ENCODE data around the gene CWC25.

Gene CWC25

DNA sequence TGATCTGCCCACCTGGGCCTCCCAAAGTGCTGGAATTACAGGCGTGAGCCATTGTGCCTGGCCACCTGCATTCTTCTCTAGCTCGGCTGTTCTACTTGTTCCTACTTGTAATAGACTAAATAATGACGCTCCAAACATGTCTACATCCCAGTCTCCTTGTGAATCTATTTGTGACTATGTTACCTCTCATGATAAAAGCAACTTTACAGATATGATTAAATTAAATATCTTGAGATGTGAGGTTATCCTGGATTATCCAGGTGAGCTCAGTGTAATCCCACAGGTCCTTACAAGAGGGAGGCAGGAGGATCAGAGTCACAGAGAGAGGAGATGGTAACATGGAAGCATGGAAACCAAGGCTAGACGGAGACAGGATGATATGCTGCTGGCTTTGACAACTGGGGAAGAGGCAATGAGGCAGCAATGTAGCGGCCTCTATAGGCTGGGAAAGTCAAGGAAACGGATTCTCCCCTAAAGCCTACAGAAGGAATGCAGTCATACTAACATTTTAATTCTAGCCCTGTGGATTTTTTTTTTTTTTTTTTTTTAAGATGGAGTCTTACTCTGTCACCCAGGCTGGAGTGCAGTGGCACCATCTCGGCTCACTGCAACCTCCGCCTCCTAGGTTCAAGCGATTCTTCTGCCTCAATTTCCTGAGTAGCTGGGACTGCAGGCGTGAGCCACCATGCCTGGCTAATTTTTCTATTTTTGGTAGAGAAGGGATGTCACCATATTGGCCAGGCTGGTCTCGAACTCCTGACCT is 39.7 kb upstream of the CWC25 start:
- no peak overlapping the region for H3K4me3 ChIP-seq (replicated peaks; ENCODE audit: low read depth, low read length)
- DNase-seq (ENCODE audit: low read depth) = peak; percentile 65
- TF ChIP-seq CTCF (IDR thresholded peaks at IDR 0.05; ENCODE audit: low read length, missing control alignments) = peak; percentile 60

GRCh38 chr17:38861399-38861843 is 36.3 kb upstream of the CWC25 start:
- no peak overlapping the region for H3K4me3 ChIP-seq (replicated peaks; ENCODE audit: low read depth, low read length)
- no peak for DNase-seq (ENCODE audit: low read depth)
- TF ChIP-seq CTCF (IDR thresholded peaks at IDR 0.05; ENCODE audit: low read length, missing control alignments) = no peak

- TF ChIP-seq CTCF (IDR thresholded peaks at IDR 0.05; ENCODE audit: low read length, missing control alignments) = no peak
- no peak for DNase-seq (ENCODE audit: low read depth)
- no peak overlapping the region for H3K4me3 ChIP-seq (replicated peaks; ENCODE audit: low read depth, low read length)
Observed at GRCh38 chr17:38857271-38857670, 32.1 kb upstream of the CWC25 start.

GRCh38 chr17:38855101-38855714 is 30.1 kb upstream of the CWC25 start:
- peak; percentile 44 for DNase-seq (ENCODE audit: low read depth)
- H3K4me3 ChIP-seq (replicated peaks; ENCODE audit: low read depth, low read length) = peak overlapping the region; percentile 14

DNA sequence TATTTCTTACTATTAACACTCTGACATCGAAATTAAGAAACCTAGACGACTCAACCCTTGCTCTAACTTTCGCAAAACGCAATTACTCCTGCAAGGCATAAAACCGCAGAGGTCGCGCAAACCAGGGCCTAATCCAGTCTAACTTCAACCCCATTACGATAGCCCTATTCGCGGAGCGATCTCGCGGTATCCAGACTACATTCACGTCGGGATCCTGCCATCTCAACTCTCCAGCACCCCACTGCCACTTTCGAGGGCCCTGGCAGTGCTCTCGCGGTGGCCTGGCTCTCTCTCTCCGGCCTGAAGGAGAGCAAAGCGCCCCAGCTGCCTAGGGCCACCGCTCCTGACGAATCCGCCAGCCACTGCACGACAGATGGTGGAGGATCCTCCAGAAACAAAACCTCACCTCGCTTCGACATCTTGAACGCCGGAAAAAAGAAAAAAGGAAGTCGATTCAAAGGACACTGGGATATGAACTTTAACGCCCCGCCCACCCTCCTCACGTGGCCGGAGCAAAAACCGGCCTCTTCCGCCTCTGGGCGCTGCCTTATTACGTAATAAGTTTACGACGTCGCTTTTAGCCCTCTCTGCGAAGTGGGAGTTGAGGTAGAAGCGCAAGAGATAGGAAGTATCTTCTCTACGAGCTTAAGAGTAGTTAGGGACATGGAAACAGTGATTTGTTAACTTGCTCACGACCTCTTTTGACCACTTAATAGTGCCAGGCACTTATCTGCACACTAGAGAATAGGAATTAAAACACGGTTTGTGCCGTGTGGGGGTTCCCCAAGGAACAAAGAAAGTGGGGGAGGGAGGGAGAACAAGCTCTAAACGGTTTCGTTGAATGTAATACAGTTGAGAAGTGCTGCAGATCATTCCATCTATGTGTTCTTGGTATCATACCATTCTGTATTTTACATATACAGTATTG is 28.4 kb upstream of the CWC25 start, which contains the start of gene RPL23:
TSS of gene RPL23 (minus strand) at position 430 of the 928 bp plus-strand sequence. CDS start at position 419, 11 bp downstream.
- no peak for TF ChIP-seq CTCF (IDR thresholded peaks at IDR 0.05; ENCODE audit: low read length, missing control alignments)
- peak within 1 kb of the TSS; percentile 94 for H3K4me3 ChIP-seq (replicated peaks; ENCODE audit: low read depth, low read length)

DNA sequence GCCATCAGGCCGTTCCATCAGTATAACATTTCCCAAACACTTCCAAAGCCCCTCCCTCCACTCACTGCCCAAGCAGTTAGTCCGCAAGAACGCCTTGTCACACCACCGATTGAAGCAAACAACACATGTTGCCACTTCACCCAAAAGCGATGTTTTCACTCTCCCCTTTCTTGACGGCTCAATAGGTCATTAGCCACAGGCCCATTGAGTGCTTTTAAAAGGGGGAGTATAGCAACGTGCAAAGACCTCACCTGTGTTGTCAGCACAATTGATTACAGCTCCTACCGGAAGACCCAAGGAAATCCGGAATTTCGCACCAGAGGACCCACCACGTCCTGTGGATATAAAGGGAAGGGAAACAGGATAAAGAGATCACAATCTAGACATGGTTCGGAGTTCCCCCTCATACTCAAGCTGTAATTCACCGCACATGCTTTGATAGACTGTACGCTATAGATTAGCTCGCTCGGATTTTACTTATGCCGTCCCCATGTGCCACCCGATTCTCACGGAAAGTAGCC is 27.7 kb upstream of the CWC25 start:
- no peak for DNase-seq (ENCODE audit: low read depth)
- peak overlapping the region; percentile 94 for H3K4me3 ChIP-seq (replicated peaks; ENCODE audit: low read depth, low read length)
- no peak for TF ChIP-seq CTCF (IDR thresholded peaks at IDR 0.05; ENCODE audit: low read length, missing control alignments)

More for the DNA sequence above, 28.4 kb upstream of the CWC25 start, which contains the start of gene RPL23:
- DNase-seq (ENCODE audit: low read depth) = peak; percentile 98

Measured in fibroblast of pulmonary artery (primary cell).